ENCODE data around the gene AGAP1.

- TF ChIP-seq CTCF (IDR thresholded peaks at IDR 0.05) (no peak), EP300 (IDR thresholded peaks at IDR 0.05) (no peak)
Observed at GRCh38 chr2:235925250-235925919, 431.5 kb downstream of the AGAP1 start.
